ENCODE data around the gene CTSW. TPM values are rescaled to one million over a fixed set of nuclear protein-coding genes. Genes with fewer than 3 reads are reported as not detected.

Gene CTSW
- total RNA-seq, 2 experiments from 2014 or later: 124 to 126 TPM

DNA sequence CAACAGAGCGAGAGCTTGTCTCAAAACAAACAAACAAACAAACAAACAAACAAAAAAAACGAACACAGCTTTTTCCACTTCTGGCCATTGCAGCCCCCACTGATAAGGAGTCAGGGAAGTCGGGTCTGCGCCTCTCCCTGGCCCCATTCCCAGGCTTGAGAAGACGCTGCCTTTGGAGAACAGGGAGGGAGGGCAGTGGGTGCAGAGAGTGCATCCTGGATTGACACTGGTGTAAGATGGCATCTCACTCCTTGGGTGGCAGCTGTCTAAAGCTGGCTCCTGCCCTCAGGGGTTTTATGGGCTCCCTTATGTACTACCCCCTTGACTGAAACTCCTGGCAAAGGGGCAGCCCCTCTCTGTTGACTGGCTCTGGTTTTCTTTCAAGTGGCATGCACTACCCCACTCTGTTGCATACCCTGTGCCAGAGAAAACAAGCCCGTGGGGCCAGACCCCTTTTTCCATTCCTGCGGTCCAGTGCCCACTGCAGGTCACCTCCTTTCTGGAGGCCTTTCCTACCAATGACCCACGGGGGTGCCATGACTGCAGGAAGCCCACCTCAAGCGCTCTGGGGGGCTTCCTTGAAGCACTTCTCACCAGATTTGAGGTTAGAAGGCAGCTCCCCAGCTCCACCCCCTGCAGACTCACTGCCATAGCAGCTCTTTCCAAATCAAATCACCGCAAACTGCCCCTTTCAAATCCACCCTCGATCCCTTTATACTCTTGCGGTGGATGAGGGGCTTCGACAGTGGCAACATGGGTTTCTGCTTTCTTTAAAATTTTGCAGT is 52.3 kb downstream of the CTSW start:
- DNase-seq (peak; percentile 50), ATAC-seq (no peak)
- Mint-ChIP-seq H3K36me3 (ENCODE audit: low read depth) (no peaks in the 10 kb centered on the region), H3K27ac (peak overlapping the region; percentile 77), H3K27me3 (no peaks in the 10 kb centered on the region), H3K4me3 (no peak overlapping the region), H3K9me3 (no peaks in the 10 kb centered on the region), H3K4me1 (ENCODE audit: low read depth) (peaks cover 42% of the 10 kb centered on the region)
- TF ChIP-seq, protein P1, sequence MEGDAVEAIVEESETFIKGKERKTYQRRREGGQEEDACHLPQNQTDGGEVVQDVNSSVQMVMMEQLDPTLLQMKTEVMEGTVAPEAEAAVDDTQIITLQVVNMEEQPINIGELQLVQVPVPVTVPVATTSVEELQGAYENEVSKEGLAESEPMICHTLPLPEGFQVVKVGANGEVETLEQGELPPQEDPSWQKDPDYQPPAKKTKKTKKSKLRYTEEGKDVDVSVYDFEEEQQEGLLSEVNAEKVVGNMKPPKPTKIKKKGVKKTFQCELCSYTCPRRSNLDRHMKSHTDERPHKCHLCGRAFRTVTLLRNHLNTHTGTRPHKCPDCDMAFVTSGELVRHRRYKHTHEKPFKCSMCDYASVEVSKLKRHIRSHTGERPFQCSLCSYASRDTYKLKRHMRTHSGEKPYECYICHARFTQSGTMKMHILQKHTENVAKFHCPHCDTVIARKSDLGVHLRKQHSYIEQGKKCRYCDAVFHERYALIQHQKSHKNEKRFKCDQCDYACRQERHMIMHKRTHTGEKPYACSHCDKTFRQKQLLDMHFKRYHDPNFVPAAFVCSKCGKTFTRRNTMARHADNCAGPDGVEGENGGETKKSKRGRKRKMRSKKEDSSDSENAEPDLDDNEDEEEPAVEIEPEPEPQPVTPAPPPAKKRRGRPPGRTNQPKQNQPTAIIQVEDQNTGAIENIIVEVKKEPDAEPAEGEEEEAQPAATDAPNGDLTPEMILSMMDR (IDR thresholded peaks at IDR 0.05): no peak
- POLR2A ChIA-PET: interaction anchor here (0.6 to 1.5 kb wide), 4 partner anchors 32 to 79 kb away, joined by 3 to 5 read pairs (median 3); partner anchors contain the start of genes FIBP and FOSL1
- intact Hi-C loops (cut with micrococcal nuclease): no loop called here
- CTCF ChIA-PET: interaction anchor here (0.9 to 3.2 kb wide), 12 partner anchors 11 to 152 kb away, joined by 3 to 15 read pairs (median 4); partner anchors contain the start of genes CCDC85B, FIBP and FOSL1

DNA sequence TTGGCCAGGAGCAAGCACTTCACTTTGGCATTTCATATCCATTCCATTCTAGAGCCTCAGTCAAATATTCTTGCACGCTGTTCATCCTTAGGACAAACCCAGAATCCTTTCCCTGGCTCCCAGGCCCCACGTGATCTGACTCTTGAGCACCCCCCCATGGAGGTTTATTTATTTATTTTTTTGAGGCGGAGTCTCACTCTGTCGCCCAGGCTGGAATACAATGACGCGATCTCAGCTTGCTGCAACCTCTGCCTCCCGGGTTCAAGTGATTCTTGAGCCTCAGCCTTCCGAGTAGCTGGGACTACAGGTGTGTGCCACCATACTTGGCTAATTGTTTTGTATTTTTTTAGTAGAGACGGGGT is 52.9 kb downstream of the CTSW start:
- H3K27ac Mint-ChIP-seq: no peak overlapping the region
- no peaks in the 10 kb centered on the region for H3K36me3 Mint-ChIP-seq (ENCODE audit: low read depth)
- POLR2A ChIA-PET: interaction anchor here (0.7 to 1.5 kb wide), 3 partner anchors 37 to 44 kb away, joined by 3 read pairs; partner anchors contain the start of genes CCDC85B and FIBP
- DNase-seq: no peak
- CTCF ChIA-PET: interaction anchor here (0.7 to 3.2 kb wide), 14 partner anchors 10 to 153 kb away, joined by 3 to 15 read pairs (median 4); partner anchors contain the start of genes CCDC85B, FIBP and FOSL1
- no peak for ATAC-seq
- H3K27me3 Mint-ChIP-seq: no peaks in the 10 kb centered on the region
- no peaks in the 10 kb centered on the region for H3K9me3 Mint-ChIP-seq
- H3K4me1 Mint-ChIP-seq (ENCODE audit: low read depth): peaks cover 38% of the 10 kb centered on the region
- H3K4me3 Mint-ChIP-seq: no peak overlapping the region
- TF ChIP-seq, protein P1 (IDR thresholded peaks at IDR 0.05): peak; percentile 55
- intact Hi-C loops (cut with micrococcal nuclease): no loop called here

Other genes with a start within 250 kb of the CTSW start
- 100 to 1,000 TPM; 172 to 180 TPM for gene SIPA1, start 241.7 kb upstream of the CTSW start, total RNA-seq
- 10 to 100 TPM; 65.6 to 72.5 TPM for gene RELA, start 216.9 kb upstream of the CTSW start, total RNA-seq
- 10 to 100 TPM; 67.7 to 71.8 TPM for gene KAT5, start 167.6 kb upstream of the CTSW start, total RNA-seq
- 100 to 1,000 TPM; 101 to 109 TPM for gene RNASEH2C, start 159.0 kb upstream of the CTSW start, total RNA-seq
- gene AP5B1, start 98.9 kb upstream of the CTSW start, total RNA-seq: 10 to 100 TPM; 30.9 to 31.1 TPM
- gene OVOL1, start 92.8 kb upstream of the CTSW start, total RNA-seq: 1 to 10 TPM in 1 of 2 experiments, under 1 TPM in 1; 0.90 to 1.2 TPM
- gene SNX32, start 45.9 kb upstream of the CTSW start, total RNA-seq: 1 to 10 TPM; 1.6 to 2.1 TPM
- 1,000 to 10,000 TPM; 1,059 to 1,062 TPM for gene CFL1, start 21.7 kb upstream of the CTSW start, total RNA-seq
- gene MUS81, start 19.4 kb upstream of the CTSW start, total RNA-seq: 10 to 100 TPM; 54.7 to 60.2 TPM
- gene EFEMP2, start 7.0 kb upstream of the CTSW start, total RNA-seq: 10 to 100 TPM; 17.1 to 18.0 TPM
- 10 to 100 TPM; 78.8 to 79.9 TPM for gene FIBP, start 8.6 kb downstream of the CTSW start, total RNA-seq
- gene CCDC85B, start 10.8 kb downstream of the CTSW start, total RNA-seq: 10 to 100 TPM; 68.8 to 72.4 TPM
- gene FOSL1, start 20.6 kb downstream of the CTSW start, total RNA-seq: 10 to 100 TPM in 1 of 2 experiments, 1 to 10 TPM in 1; 9.9 to 10.2 TPM
- gene C11orf68, start 39.2 kb downstream of the CTSW start, total RNA-seq: 10 to 100 TPM; 26.2 to 26.3 TPM
- 100 to 1,000 TPM; 135 TPM for gene DRAP1, start 39.6 kb downstream of the CTSW start, total RNA-seq
- gene TSGA10IP, start 65.6 kb downstream of the CTSW start, total RNA-seq: not detected
- gene SART1, start 81.9 kb downstream of the CTSW start, total RNA-seq: 10 to 100 TPM; 58.3 to 63.9 TPM
- gene EIF1AD, start 122.3 kb downstream of the CTSW start, total RNA-seq: 10 to 100 TPM; 44.4 to 45.6 TPM
- gene BANF1, start 122.7 kb downstream of the CTSW start, total RNA-seq: 100 to 1,000 TPM; 267 to 311 TPM
- gene CST6, start 132.2 kb downstream of the CTSW start, total RNA-seq: under 1 TPM in 1 of 2 experiments, not detected in 1; 0.50 TPM
- gene CATSPER1, start 146.6 kb downstream of the CTSW start, total RNA-seq: not detected
- 1 to 10 TPM in 1 of 2 experiments, under 1 TPM in 1; 0.51 to 1.0 TPM for gene GAL3ST3, start 169.3 kb downstream of the CTSW start, total RNA-seq
- gene SF3B2, start 172.5 kb downstream of the CTSW start, total RNA-seq: 100 to 1,000 TPM; 255 to 278 TPM
- gene PACS1, start 190.4 kb downstream of the CTSW start, total RNA-seq: 10 to 100 TPM; 76.3 to 78.3 TPM